Neural cell (in vitro differentiated cells): ENCODE results near the gene SH3TC1. TPM values are rescaled to one million over a fixed set of nuclear protein-coding genes. Genes with fewer than 3 reads are reported as not detected.

Experiments used
- H2AFZ ChIP-seq: fragments of 200-600, 300-800 bp; sonication (generic), shearing (Covaris generic); 2 replicates; pipeline ENCODE4 v1.6.0; 2014; ENCODE audit warnings: low read depth, mild to moderate bottlenecking, antibody characterized with exemption, low read length, moderate library complexity
- H3F3A ChIP-seq: fragments of 200-600 bp; shearing (Covaris generic); 2 replicates; pipeline ENCODE4 v1.6.1; 2016; ENCODE audit warnings: mild to moderate bottlenecking, moderate library complexity, mixed read lengths, antibody characterized with exemption, low read length; ENCODE audit not compliant: insufficient read depth, poor library complexity, severe bottlenecking
- H3K27ac ChIP-seq: fragments of 200-600, 300-800 bp; sonication (generic), shearing (Covaris generic); 2 replicates; pipeline ENCODE4 v1.5.1; 2014; ENCODE audit warnings: mild to moderate bottlenecking, low read length, moderate library complexity
- H3K27me3 ChIP-seq: fragments of 300-800, 200-600 bp; sonication (generic), shearing (Covaris generic); 2 replicates; pipeline ENCODE4 v1.6.0; 2014; ENCODE audit warnings: mild to moderate bottlenecking, low read depth, low read length, moderate library complexity; ENCODE audit not compliant: insufficient read depth
- H3K36me3 ChIP-seq: fragments of 300-800, 200-600 bp; sonication (generic), shearing (Covaris generic); 2 replicates; pipeline ENCODE4 v1.5.1; 2014; ENCODE audit warnings: mild to moderate bottlenecking, antibody characterized with exemption, low read length, moderate library complexity; ENCODE audit not compliant: insufficient read depth
- H3K4me2 ChIP-seq: fragments of 300-800, 200-600 bp; sonication (generic), shearing (Covaris generic); 2 replicates; pipeline ENCODE4 v1.6.0; 2014; ENCODE audit warnings: mild to moderate bottlenecking, low read length
- H3K4me3 ChIP-seq: fragments of 300-800, 200-600 bp; sonication (generic), shearing (Covaris generic); 2 replicates; pipeline ENCODE4 v1.5.1; 2014; ENCODE audit warnings: mild to moderate bottlenecking, low read length, moderate library complexity
- H3K79me2 ChIP-seq: fragments of 200-600 bp; shearing (Covaris generic); replicated peaks from 2 replicates; pipeline ENCODE4 v1.6.0; 2014; ENCODE audit warnings: mild to moderate bottlenecking, low read length, moderate library complexity; ENCODE audit not compliant: insufficient read depth
- H3K9ac ChIP-seq: fragments of 300-800, 200-600 bp; sonication (generic), shearing (Covaris generic); 2 replicates; pipeline ENCODE4 v1.6.1; 2016; ENCODE audit warnings: mild to moderate bottlenecking, low read length, mixed read lengths
- H3K9me2 ChIP-seq: fragments of 200-600 bp; shearing (Covaris generic); 2 replicates; pipeline ENCODE4 v1.6.1; 2016; ENCODE audit warnings: mild to moderate bottlenecking, low read length, mixed read lengths; ENCODE audit not compliant: insufficient read depth
- H3K9me3 ChIP-seq: fragments of 200-600, 300-800 bp; sonication (generic), shearing (Covaris generic); 2 replicates; pipeline ENCODE4 v1.6.1; 2016; ENCODE audit warnings: mild to moderate bottlenecking, mixed run types, low read length, moderate library complexity, mixed read lengths
- H4K20me1 ChIP-seq: fragments of 200-600 bp; shearing (Covaris generic); 2 replicates; pipeline ENCODE4 v1.6.1; 2016; ENCODE audit warnings: mild to moderate bottlenecking, mixed run types; ENCODE audit not compliant: insufficient read depth
- EP300 ChIP-seq: fragments of 450-650 bp; conservative IDR thresholded peaks from 2 replicates; pipeline ENCODE4 v1.6.1; 2014; ENCODE audit warnings: antibody characterized with exemption, mild to moderate bottlenecking, moderate library complexity; ENCODE audit not compliant: poor library complexity, severe bottlenecking
- EZH2 ChIP-seq: fragments of 200-600, 300-800 bp; shearing (Covaris generic), sonication (generic); IDR thresholded peaks from 2 replicates; pipeline ENCODE4 v1.6.1; 2014; ENCODE audit warnings: antibody characterized with exemption, low read length, borderline replicate concordance, mild to moderate bottlenecking; ENCODE audit not compliant: insufficient read depth, poor library complexity, severe bottlenecking
- MXI1 ChIP-seq: fragments of 450-650 bp; conservative IDR thresholded peaks from 2 replicates; pipeline ENCODE4 v1.6.1; 2014; ENCODE audit warnings: antibody characterized with exemption, mild to moderate bottlenecking; ENCODE audit not compliant: poor library complexity, severe bottlenecking
- POLR2AphosphoS5 ChIP-seq: IDR thresholded peaks from 2 replicates; pipeline ENCODE4 v1.6.1; 2012
- RAD21 ChIP-seq: fragments of 450-650 bp; conservative IDR thresholded peaks from 2 replicates; pipeline ENCODE4 v1.6.1; 2014; ENCODE audit warnings: antibody characterized with exemption, mild to moderate bottlenecking, moderate library complexity
- SMC3 ChIP-seq: fragments of 450-650 bp; conservative IDR thresholded peaks from 2 replicates; pipeline ENCODE4 v1.6.1; 2014; ENCODE audit warnings: antibody characterized with exemption, mild to moderate bottlenecking, moderate library complexity; ENCODE audit not compliant: poor library complexity
- TAF1 ChIP-seq: IDR thresholded peaks from 2 replicates; pipeline ENCODE4 v1.6.1; 2012; ENCODE audit warnings: low read depth
- polyA plus RNA-seq: library from polyadenylated mRNA; depleted of rRNA; stranded (reverse); fragments of >200 nt; gene quantifications from 2 replicates; pipeline ENCODE4 v1.2.3, GENCODE V29; 2014
- TF ChIP-seq, protein P1 (sequence below): IDR thresholded peaks from 2 replicates; pipeline ENCODE4 v1.6.1; 2012; ENCODE audit warnings: borderline replicate concordance
- TF ChIP-seq, protein P2 (sequence below): fragments of 450-650 bp; IDR thresholded peaks from 2 replicates; pipeline ENCODE4 v1.5.1; 2014; ENCODE audit warnings: antibody characterized with exemption, mild to moderate bottlenecking, moderate library complexity; ENCODE audit not compliant: poor library complexity, severe bottlenecking

Gene SH3TC1
- polyA plus RNA-seq, 1 donor from 2014 or later, result not detected

DNA sequence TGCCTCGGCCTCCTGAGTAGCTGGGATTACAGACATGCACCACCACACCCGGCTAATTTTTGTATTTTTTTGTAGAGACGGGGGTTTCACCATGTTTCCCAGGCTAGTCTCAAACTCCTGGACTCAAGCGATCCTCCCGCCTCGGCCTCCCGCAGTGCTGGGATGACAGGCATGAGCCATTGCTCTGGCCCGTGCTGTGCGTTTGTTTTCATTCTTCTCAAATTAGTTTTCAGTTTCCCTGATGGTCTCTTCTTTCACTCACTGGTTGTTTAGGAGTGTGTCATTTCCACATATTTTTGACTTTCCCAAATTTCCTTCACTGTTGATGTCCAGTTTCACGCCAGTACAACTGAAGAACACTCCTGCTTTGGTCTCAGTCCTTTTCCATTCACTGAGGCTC is 31.8 kb downstream of the SH3TC1 start:
- no peaks in the 10 kb centered on the region for H4K20me1 ChIP-seq
- H3K9me3 ChIP-seq, result no peaks in the 10 kb centered on the region
- H3K36me3 ChIP-seq, result no peaks in the 10 kb centered on the region
- H3F3A ChIP-seq, result no peaks in the 10 kb centered on the region
- no peaks in the 10 kb centered on the region for H3K27me3 ChIP-seq
- no peak overlapping the region for H2AFZ ChIP-seq
- no peak overlapping the region for H3K4me3 ChIP-seq
- no peak overlapping the region for H3K9ac ChIP-seq
- H3K4me2 ChIP-seq, result no peak overlapping the region
- no peak overlapping the region for H3K27ac ChIP-seq
- no peaks in the 10 kb centered on the region for H3K9me2 ChIP-seq
- H3K79me2 ChIP-seq, result no peaks in the 10 kb centered on the region
- no peak for TF ChIP-seq EP300
- no peak for TF ChIP-seq EZH2
- TF ChIP-seq RAD21, result no peak

DNA sequence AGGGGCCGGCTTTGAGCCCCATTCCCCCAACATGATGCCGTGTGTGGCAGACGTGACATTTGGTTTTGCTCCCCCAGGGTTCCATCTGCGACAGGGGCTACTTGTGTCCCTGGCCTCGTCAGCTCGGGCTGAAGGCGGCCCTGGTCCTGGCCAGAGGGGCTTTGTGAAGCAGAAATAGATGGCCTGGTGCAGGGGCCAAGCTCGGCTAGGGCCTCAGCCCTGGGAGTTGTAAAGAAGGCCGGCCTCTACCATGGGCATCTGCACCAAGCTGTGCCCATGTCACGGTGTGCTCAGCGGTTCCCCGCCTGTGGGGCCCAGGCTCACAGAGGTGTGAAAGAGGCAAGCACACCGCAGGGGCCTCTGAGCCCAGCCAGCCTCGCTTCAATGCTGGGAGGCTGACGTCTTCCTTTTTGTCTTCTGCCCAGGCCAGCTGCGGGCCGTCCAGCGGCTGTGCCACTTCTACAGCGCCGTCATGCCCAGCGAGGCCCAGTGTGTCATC is 32.5 kb downstream of the SH3TC1 start:
- no peaks in the 10 kb centered on the region for H3K9me3 ChIP-seq
- no peak for TF ChIP-seq MXI1
- TF ChIP-seq, protein P1, sequence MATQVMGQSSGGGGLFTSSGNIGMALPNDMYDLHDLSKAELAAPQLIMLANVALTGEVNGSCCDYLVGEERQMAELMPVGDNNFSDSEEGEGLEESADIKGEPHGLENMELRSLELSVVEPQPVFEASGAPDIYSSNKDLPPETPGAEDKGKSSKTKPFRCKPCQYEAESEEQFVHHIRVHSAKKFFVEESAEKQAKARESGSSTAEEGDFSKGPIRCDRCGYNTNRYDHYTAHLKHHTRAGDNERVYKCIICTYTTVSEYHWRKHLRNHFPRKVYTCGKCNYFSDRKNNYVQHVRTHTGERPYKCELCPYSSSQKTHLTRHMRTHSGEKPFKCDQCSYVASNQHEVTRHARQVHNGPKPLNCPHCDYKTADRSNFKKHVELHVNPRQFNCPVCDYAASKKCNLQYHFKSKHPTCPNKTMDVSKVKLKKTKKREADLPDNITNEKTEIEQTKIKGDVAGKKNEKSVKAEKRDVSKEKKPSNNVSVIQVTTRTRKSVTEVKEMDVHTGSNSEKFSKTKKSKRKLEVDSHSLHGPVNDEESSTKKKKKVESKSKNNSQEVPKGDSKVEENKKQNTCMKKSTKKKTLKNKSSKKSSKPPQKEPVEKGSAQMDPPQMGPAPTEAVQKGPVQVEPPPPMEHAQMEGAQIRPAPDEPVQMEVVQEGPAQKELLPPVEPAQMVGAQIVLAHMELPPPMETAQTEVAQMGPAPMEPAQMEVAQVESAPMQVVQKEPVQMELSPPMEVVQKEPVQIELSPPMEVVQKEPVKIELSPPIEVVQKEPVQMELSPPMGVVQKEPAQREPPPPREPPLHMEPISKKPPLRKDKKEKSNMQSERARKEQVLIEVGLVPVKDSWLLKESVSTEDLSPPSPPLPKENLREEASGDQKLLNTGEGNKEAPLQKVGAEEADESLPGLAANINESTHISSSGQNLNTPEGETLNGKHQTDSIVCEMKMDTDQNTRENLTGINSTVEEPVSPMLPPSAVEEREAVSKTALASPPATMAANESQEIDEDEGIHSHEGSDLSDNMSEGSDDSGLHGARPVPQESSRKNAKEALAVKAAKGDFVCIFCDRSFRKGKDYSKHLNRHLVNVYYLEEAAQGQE, result no peak
- no peak for TF ChIP-seq POLR2AphosphoS5
- TF ChIP-seq EP300, result no peak
- no peak for TF ChIP-seq SMC3
- TF ChIP-seq, protein P2, sequence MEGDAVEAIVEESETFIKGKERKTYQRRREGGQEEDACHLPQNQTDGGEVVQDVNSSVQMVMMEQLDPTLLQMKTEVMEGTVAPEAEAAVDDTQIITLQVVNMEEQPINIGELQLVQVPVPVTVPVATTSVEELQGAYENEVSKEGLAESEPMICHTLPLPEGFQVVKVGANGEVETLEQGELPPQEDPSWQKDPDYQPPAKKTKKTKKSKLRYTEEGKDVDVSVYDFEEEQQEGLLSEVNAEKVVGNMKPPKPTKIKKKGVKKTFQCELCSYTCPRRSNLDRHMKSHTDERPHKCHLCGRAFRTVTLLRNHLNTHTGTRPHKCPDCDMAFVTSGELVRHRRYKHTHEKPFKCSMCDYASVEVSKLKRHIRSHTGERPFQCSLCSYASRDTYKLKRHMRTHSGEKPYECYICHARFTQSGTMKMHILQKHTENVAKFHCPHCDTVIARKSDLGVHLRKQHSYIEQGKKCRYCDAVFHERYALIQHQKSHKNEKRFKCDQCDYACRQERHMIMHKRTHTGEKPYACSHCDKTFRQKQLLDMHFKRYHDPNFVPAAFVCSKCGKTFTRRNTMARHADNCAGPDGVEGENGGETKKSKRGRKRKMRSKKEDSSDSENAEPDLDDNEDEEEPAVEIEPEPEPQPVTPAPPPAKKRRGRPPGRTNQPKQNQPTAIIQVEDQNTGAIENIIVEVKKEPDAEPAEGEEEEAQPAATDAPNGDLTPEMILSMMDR, result no peak
- no peak for TF ChIP-seq RAD21
- TF ChIP-seq TAF1, result no peak
- no peak for TF ChIP-seq EZH2
- no peaks in the 10 kb centered on the region for H4K20me1 ChIP-seq
- no peak overlapping the region for H3K27ac ChIP-seq
- H3K9me2 ChIP-seq, result no peaks in the 10 kb centered on the region
- H3F3A ChIP-seq, result no peaks in the 10 kb centered on the region
- no peaks in the 10 kb centered on the region for H3K27me3 ChIP-seq
- H3K79me2 ChIP-seq, result no peaks in the 10 kb centered on the region
- no peak overlapping the region for H3K9ac ChIP-seq
- H3K4me2 ChIP-seq, result no peak overlapping the region
- no peaks in the 10 kb centered on the region for H3K36me3 ChIP-seq
- no peak overlapping the region for H3K4me3 ChIP-seq
- no peak overlapping the region for H2AFZ ChIP-seq

DNA sequence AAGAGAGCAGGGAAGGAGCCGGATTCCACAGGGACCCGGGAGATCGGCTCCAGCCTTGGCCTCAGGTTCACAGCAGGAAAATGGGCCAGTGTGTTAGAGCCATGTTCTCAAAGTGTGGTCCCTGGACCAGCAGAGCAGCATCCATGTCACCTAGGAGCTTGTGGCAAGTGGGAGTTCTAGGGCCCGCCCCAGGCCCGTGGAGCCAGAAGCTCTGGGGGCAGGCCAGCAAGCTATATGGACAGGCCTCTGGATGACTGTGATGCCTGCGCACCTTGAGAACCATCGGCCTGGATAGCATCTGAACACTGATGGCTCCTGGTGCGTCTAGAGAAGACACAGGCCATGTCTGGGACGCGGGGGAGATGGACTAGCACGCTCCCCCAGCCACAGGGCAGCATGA is 33.7 kb downstream of the SH3TC1 start:
- Histone ChIP-seq H4K20me1 (no peaks in the 10 kb centered on the region), H3K36me3 (no peaks in the 10 kb centered on the region), H3K4me3 (no peak overlapping the region), H3K79me2 (no peaks in the 10 kb centered on the region), H3K9me2 (no peaks in the 10 kb centered on the region), H3K4me2 (no peak overlapping the region), H3K27me3 (no peaks in the 10 kb centered on the region), H3K9ac (no peak overlapping the region), H3K9me3 (no peaks in the 10 kb centered on the region), H3F3A (no peaks in the 10 kb centered on the region), H2AFZ (no peak overlapping the region), H3K27ac (no peak overlapping the region)
- no peak for TF ChIP-seq MXI1
- TF ChIP-seq POLR2AphosphoS5, result no peak
- TF ChIP-seq EP300, result no peak
